Measurements from ENCODE around the gene MPST.

MPST gene

DNA sequence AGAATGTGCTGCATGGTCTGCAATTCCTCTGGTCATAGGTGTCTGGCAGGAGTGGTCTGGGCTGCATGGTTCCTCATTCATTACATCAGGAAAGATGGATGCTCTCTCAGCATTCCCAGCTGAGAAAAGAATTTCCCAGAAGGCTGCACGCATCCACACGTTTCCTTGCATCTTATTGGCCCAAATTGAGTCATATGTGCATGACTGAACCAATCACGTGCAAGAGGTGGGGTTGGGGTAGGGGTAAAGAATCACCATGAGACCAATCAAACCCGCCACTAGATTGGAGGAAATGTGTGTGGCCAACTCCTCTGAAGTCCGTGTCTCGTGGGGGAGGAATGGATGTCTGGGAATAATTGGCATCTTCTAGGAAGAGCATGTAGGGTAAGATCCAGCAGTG is 29.1 kb upstream of the MPST start:
- TF ChIP-seq, protein P1, sequence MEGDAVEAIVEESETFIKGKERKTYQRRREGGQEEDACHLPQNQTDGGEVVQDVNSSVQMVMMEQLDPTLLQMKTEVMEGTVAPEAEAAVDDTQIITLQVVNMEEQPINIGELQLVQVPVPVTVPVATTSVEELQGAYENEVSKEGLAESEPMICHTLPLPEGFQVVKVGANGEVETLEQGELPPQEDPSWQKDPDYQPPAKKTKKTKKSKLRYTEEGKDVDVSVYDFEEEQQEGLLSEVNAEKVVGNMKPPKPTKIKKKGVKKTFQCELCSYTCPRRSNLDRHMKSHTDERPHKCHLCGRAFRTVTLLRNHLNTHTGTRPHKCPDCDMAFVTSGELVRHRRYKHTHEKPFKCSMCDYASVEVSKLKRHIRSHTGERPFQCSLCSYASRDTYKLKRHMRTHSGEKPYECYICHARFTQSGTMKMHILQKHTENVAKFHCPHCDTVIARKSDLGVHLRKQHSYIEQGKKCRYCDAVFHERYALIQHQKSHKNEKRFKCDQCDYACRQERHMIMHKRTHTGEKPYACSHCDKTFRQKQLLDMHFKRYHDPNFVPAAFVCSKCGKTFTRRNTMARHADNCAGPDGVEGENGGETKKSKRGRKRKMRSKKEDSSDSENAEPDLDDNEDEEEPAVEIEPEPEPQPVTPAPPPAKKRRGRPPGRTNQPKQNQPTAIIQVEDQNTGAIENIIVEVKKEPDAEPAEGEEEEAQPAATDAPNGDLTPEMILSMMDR (IDR thresholded peaks at IDR 0.05; ENCODE audit: low read length, missing control alignments) = no peak

DNA sequence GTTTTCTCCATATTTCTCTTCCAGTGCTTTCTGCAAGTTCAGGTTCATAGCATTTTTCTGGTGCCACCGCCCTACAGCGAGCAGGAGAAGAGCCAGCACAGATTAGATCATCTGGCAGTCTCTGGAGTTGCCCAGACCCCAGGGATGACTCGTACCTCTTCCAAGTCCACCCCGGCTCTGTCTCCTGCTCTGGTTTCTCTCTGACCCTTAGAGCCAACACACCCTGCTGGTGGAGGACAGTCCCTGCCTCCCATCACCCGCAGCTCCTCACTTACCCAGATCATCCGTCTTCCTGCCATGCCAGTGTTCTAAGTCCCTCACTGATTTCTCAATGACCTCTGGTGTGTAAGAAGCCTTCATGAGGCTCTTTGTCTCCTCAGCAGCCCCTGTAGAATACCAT is 28.3 kb upstream of the MPST start:
- no peak for DNase-seq (ENCODE audit: low read depth)

More for the DNA sequence above, 29.1 kb upstream of the MPST start:
- no peak overlapping the region for H3K4me3 ChIP-seq (replicated peaks; ENCODE audit: low read depth, low read length)
- no peak for DNase-seq (ENCODE audit: low read depth)

GRCh38 chr22:36997746-36998145 is 21.8 kb upstream of the MPST start:
- TF ChIP-seq, protein P1 (IDR thresholded peaks at IDR 0.05; ENCODE audit: low read length, missing control alignments) = no peak
- no peak overlapping the region for H3K4me3 ChIP-seq (replicated peaks; ENCODE audit: low read depth, low read length)
- no peak for DNase-seq (ENCODE audit: low read depth)

More for the DNA sequence above, 28.3 kb upstream of the MPST start:
- no peak overlapping the region for H3K4me3 ChIP-seq (replicated peaks; ENCODE audit: low read depth, low read length)
- TF ChIP-seq, protein P1 (IDR thresholded peaks at IDR 0.05; ENCODE audit: low read length, missing control alignments) = no peak

- no peak overlapping the region for H3K4me3 ChIP-seq (replicated peaks; ENCODE audit: low read depth, low read length)
- TF ChIP-seq, protein P1 (IDR thresholded peaks at IDR 0.05; ENCODE audit: low read length, missing control alignments) = no peak
- no peak for DNase-seq (ENCODE audit: low read depth)
Observed at GRCh38 chr22:36998620-36999351, 20.8 kb upstream of the MPST start.

DNA sequence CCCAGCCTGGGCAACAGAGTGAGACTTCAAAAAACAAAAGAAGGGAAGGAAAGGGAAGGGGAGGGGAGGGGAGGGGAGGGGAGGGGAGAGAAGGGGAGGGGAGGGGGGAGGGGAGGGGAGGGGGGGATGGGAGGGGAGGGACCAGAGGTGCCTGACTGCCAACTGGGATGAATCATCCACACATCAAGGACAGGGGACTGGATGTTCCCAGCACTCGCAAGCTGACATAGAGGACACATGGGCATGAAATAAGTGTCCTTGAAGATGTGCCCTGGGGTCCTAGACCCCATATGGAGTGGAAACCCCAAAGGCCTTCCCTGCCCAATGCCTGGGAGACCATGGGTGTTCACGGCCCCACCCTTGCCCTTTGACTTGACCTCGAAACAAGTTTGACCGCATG is 20.1 kb upstream of the MPST start:
- DNase-seq (ENCODE audit: low read depth) = no peak
- no peak overlapping the region for H3K4me3 ChIP-seq (replicated peaks; ENCODE audit: low read depth, low read length)
- TF ChIP-seq, protein P1 (IDR thresholded peaks at IDR 0.05; ENCODE audit: low read length, missing control alignments) = no peak

GRCh38 chr22:37000676-37001534 is 18.6 kb upstream of the MPST start:
- TF ChIP-seq, protein P1 (IDR thresholded peaks at IDR 0.05; ENCODE audit: low read length, missing control alignments) = no peak
- no peak for DNase-seq (ENCODE audit: low read depth)
- no peak overlapping the region for H3K4me3 ChIP-seq (replicated peaks; ENCODE audit: low read depth, low read length)

Measured in fibroblast of pulmonary artery (primary cell).